CD4-positive, alpha-beta memory T cell (primary cell): ENCODE results near the gene LRRC10B. TPM values are rescaled to one million over a fixed set of nuclear protein-coding genes. Genes with fewer than 3 reads are reported as not detected.

ENCODE experiments used
- microRNA-seq: library from miRNA; unstranded; fragments of <30 nt; microRNA quantifications from one replicate; pipeline ENCODE4 v1.2.0, GENCODE V29; 2021; ENCODE audit warnings: borderline replicate concordance, borderline number of aligned reads, borderline microRNAs expressed, mixed read lengths
- polyA plus RNA-seq, 2 donors: library from polyadenylated mRNA; unstranded; fragments of 300-500 nt; fragmentation: Illumina TruSeq; gene quantifications; one replicate each; pipeline ENCODE4 v1.2.3, GENCODE V29; 2021
- total RNA-seq, 2 experiments: library from RNA; stranded (reverse); gene quantifications; one replicate each; pipeline ENCODE4 v1.2.3, GENCODE V29; 2021

LRRC10B gene
- total and polyA plus RNA-seq, 4 experiments from 2014 or later = not detected

Small RNAs within 50 kb of the gene (microRNA-seq; reads per million reads assigned to microRNA genes)
- gene MIR4488 = not detected

Other genes starting within 250 kb of the LRRC10B start
- gene VWCE, start 213.4 kb upstream of the LRRC10B start, total RNA-seq = under 1 TPM; 0.38 to 0.44 TPM
- gene VWCE, start 213.4 kb upstream of the LRRC10B start, polyA plus RNA-seq = not detected
- gene DDB1, start 175.6 kb upstream of the LRRC10B start, total RNA-seq = 100 to 1,000 TPM; 156 to 169 TPM
- gene DDB1, start 175.6 kb upstream of the LRRC10B start, polyA plus RNA-seq = 100 to 1,000 TPM; 121 to 141 TPM
- gene TKFC, start 175.5 kb upstream of the LRRC10B start, total RNA-seq = 10 to 100 TPM; 42.1 to 43.9 TPM
- 10 to 100 TPM; 24.5 to 30.2 TPM for gene TKFC, start 175.5 kb upstream of the LRRC10B start, polyA plus RNA-seq
- 10 to 100 TPM; 40.1 to 42.6 TPM for gene CYB561A3, start 146.9 kb upstream of the LRRC10B start, total RNA-seq
- 10 to 100 TPM; 49.2 to 95.7 TPM for gene CYB561A3, start 146.9 kb upstream of the LRRC10B start, polyA plus RNA-seq
- gene TMEM138, start 146.4 kb upstream of the LRRC10B start, total RNA-seq = 10 to 100 TPM; 61.2 to 62.5 TPM
- gene TMEM138, start 146.4 kb upstream of the LRRC10B start, polyA plus RNA-seq = 10 to 100 TPM; 49.0 to 59.2 TPM
- gene TMEM216, start 116.2 kb upstream of the LRRC10B start, total RNA-seq = 10 to 100 TPM; 17.2 to 19.4 TPM
- 10 to 100 TPM; 45.7 to 48.1 TPM for gene TMEM216, start 116.2 kb upstream of the LRRC10B start, polyA plus RNA-seq
- gene CPSF7, start 78.8 kb upstream of the LRRC10B start, total RNA-seq = 100 to 1,000 TPM; 145 to 149 TPM
- gene CPSF7, start 78.8 kb upstream of the LRRC10B start, polyA plus RNA-seq = 10 to 100 TPM; 19.9 to 34.2 TPM
- 10 to 100 TPM; 54.7 to 60.2 TPM for gene SDHAF2, start 78.6 kb upstream of the LRRC10B start, total RNA-seq
- gene SDHAF2, start 78.6 kb upstream of the LRRC10B start, polyA plus RNA-seq = 100 to 1,000 TPM; 100 to 106 TPM
- not detected for gene SYT7, start 72.3 kb downstream of the LRRC10B start, total RNA-seq
- not detected for gene SYT7, start 72.3 kb downstream of the LRRC10B start, polyA plus RNA-seq
- under 1 TPM; 0.30 to 0.44 TPM for gene DAGLA, start 171.6 kb downstream of the LRRC10B start, total RNA-seq
- gene DAGLA, start 171.6 kb downstream of the LRRC10B start, polyA plus RNA-seq = under 1 TPM in 1 of 2 donors, not detected in 1; 0.52 TPM
- gene MYRF, start 243.9 kb downstream of the LRRC10B start, total RNA-seq = 1 to 10 TPM in 1 of 2 experiments, under 1 TPM in 1; 0.94 to 1.6 TPM
- under 1 TPM; 0.44 to 0.83 TPM for gene MYRF, start 243.9 kb downstream of the LRRC10B start, polyA plus RNA-seq